Fibroblast of lung (primary cell): Measurements from ENCODE around the gene CNTN3.

Source experiments
- CTCF ChIP-seq, 2 donors: IDR thresholded peaks in 1 of 2; conservative IDR thresholded peaks in 1 of 2; 1 replicate in 1 of 2; 2 replicates in 1 of 2; pipeline ENCODE4 v1.5.1; 2011 to 2012; ENCODE audit warnings: low read length in 2 of 2, control low read depth in 1 of 2, inconsistent platforms in 1 of 2, low read depth in 1 of 2, mild to moderate bottlenecking in 1 of 2
- EZH2 ChIP-seq: IDR thresholded peaks from 2 replicates; pipeline ENCODE4 v1.5.1; 2012; ENCODE audit warnings: low read length, control low read depth, mild to moderate bottlenecking; ENCODE audit errors: missing control alignments

- TF ChIP-seq CTCF (conservative IDR thresholded peaks at IDR 0.05 in 1 of 2, IDR thresholded peaks at IDR 0.05 in 1 of 2; ENCODE audit: low read depth in 1 of 2, low read length in 2 of 2) (no peak), EZH2 (no peak)
These were observed 33.6 kb upstream of the CNTN3 start for GRCh38 chr3:74648107-74648506.
